ENCODE data around the gene NUDT2.
"Not testable (repeated sequence)": the region's sequence is repeated elsewhere in the genome, so short reads cannot be mapped to it uniquely, and the experiment has no call there.

Gene NUDT2

DNA sequence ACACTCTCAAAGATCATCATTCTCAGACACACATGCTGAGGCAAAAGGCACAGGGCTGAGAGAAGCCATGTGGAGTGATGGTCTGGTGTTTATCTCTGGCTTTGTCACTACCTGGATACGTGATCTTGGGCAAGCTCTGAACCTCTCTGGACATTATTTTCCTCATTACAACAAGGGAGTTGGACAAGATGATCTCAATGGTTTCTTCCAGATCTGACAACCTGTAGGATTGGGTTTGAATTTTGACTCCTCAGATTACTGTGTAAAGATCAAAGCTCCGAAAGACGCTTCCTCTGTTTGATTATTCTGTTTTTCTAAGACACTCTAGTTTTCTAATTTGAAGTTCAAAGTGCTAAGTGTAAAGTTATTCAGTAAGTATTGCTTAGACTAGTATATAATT, 20.0 kb downstream of the NUDT2 start:
- no peaks in the 10 kb centered on the region for H3K4me1 ChIP-seq (ENCODE audit: control insufficient read depth, insufficient read depth, low read length, poor library complexity, severe bottlenecking)
- WGBS, 2 experiments (ENCODE audit: insufficient coverage in 2 of 2), result 80 to 100% methylated on average over 2 to 3 of the region's 3 CpGs
- H3K36me3 ChIP-seq (ENCODE audit: control insufficient read depth, insufficient read depth, low read length), result peaks cover 3% of the 10 kb centered on the region
- H3K9me3 ChIP-seq (ENCODE audit: control insufficient read depth, low read length), result no peaks in the 10 kb centered on the region
- H3K27ac ChIP-seq (ENCODE audit: low read depth, low read length, severe bottlenecking), result no peak overlapping the region
- H3K4me3 ChIP-seq (ENCODE audit: extremely low read depth, insufficient read depth, low read length, poor library complexity, severe bottlenecking), result no peak overlapping the region

- 85 to 87% methylated on average over 4 to 7 of the region's 7 CpGs for WGBS, 2 experiments (ENCODE audit: insufficient coverage in 2 of 2)
- H3K27ac ChIP-seq (ENCODE audit: low read depth, low read length, severe bottlenecking); H3K4me3 ChIP-seq (ENCODE audit: extremely low read depth, insufficient read depth, low read length, poor library complexity, severe bottlenecking); H3K9me3 ChIP-seq (ENCODE audit: control insufficient read depth, low read length); H3K36me3 ChIP-seq (ENCODE audit: control insufficient read depth, insufficient read depth, low read length); H3K4me1 ChIP-seq (ENCODE audit: control insufficient read depth, insufficient read depth, low read length, poor library complexity, severe bottlenecking): not testable (repeated sequence)
Observed at GRCh38 chr9:34352122-34352652, 22.8 kb downstream of the NUDT2 start.

- not testable (repeated sequence) for H3K27ac ChIP-seq (ENCODE audit: low read depth, low read length, severe bottlenecking)
- 83% methylated on average over 1 of the region's 1 CpG; no CpG with 5 or more reads in 1 of the 2 experiments for WGBS, 2 experiments (ENCODE audit: insufficient coverage in 2 of 2)
Observed at GRCh38 chr9:34352957-34353356, 23.6 kb downstream of the NUDT2 start.

DNA sequence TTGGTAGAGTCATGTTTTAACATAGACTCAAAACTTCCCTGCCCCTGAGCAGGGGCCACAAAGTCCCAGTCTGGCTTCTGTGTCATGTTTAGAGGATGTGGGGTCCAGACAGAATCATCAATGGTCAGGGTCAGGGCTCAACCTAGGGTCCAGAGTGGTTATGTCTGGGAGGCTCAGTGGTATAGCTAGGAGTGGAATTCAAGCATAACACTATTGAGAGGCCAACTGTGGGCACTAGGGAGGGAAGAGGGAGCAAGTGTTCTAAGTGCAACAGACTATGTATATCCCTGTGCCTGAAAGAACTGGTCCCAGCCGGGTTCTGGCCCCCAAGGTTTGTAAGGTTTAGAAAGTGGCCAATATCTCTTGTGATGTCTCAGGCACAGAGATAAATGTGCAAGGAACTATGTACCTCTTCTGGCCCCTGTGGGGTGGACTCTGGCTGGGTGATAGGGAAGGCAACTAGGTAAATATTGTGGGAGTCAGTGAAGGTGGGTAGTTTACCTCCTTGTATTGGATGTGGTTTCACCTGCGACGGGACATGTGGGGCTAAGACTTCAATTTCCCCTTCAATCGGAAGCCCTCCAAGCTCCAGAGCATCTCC, 33.3 kb downstream of the NUDT2 start:
- WGBS, 2 experiments (ENCODE audit: insufficient coverage in 2 of 2), result 85 to 92% methylated on average over 2 of the region's 4 CpGs
- H3K4me3 ChIP-seq (ENCODE audit: extremely low read depth, insufficient read depth, low read length, poor library complexity, severe bottlenecking), result no peak overlapping the region
- peaks cover 7% of the 10 kb centered on the region for H3K4me1 ChIP-seq (ENCODE audit: control insufficient read depth, insufficient read depth, low read length, poor library complexity, severe bottlenecking)
- no peak overlapping the region for H3K27ac ChIP-seq (ENCODE audit: low read depth, low read length, severe bottlenecking)
- no peaks in the 10 kb centered on the region for H3K9me3 ChIP-seq (ENCODE audit: control insufficient read depth, low read length)
- H3K36me3 ChIP-seq (ENCODE audit: control insufficient read depth, insufficient read depth, low read length), result no peaks in the 10 kb centered on the region

More at GRCh38 chr9:34352957-34353356, 23.6 kb downstream of the NUDT2 start:
- not testable (repeated sequence) for H3K4me1 ChIP-seq (ENCODE audit: control insufficient read depth, insufficient read depth, low read length, poor library complexity, severe bottlenecking); H3K4me3 ChIP-seq (ENCODE audit: extremely low read depth, insufficient read depth, low read length, poor library complexity, severe bottlenecking); H3K9me3 ChIP-seq (ENCODE audit: control insufficient read depth, low read length); H3K36me3 ChIP-seq (ENCODE audit: control insufficient read depth, insufficient read depth, low read length)

GRCh38 chr9:34363619-34364351, 34.4 kb downstream of the NUDT2 start:
- WGBS, 2 experiments (ENCODE audit: insufficient coverage in 2 of 2), result 7 to 26% methylated on average over 3 to 4 of the region's 13 CpGs
- H3K4me3 ChIP-seq (ENCODE audit: extremely low read depth, insufficient read depth, low read length, poor library complexity, severe bottlenecking), result no peak overlapping the region
- peak overlapping the region; percentile 74 for H3K27ac ChIP-seq (ENCODE audit: low read depth, low read length, severe bottlenecking)

GRCh38 chr9:34365282-34365681, 35.9 kb downstream of the NUDT2 start:
- Histone ChIP-seq H3K36me3 (ENCODE audit: control insufficient read depth, insufficient read depth, low read length) (no peaks in the 10 kb centered on the region), H3K9me3 (ENCODE audit: control insufficient read depth, low read length) (no peaks in the 10 kb centered on the region), H3K4me3 (ENCODE audit: extremely low read depth, insufficient read depth, low read length, poor library complexity, severe bottlenecking) (no peak overlapping the region), H3K4me1 (ENCODE audit: control insufficient read depth, insufficient read depth, low read length, poor library complexity, severe bottlenecking) (peaks cover 7% of the 10 kb centered on the region), H3K27ac (ENCODE audit: low read depth, low read length, severe bottlenecking) (no peak overlapping the region)
- WGBS, 2 experiments (ENCODE audit: insufficient coverage in 2 of 2), result 86 to 100% methylated on average over 1 of the region's 2 CpGs

More at GRCh38 chr9:34363619-34364351, 34.4 kb downstream of the NUDT2 start:
- no peaks in the 10 kb centered on the region for H3K9me3 ChIP-seq (ENCODE audit: control insufficient read depth, low read length)
- H3K4me1 ChIP-seq (ENCODE audit: control insufficient read depth, insufficient read depth, low read length, poor library complexity, severe bottlenecking), result peaks cover 7% of the 10 kb centered on the region
- H3K36me3 ChIP-seq (ENCODE audit: control insufficient read depth, insufficient read depth, low read length), result no peaks in the 10 kb centered on the region

DNA sequence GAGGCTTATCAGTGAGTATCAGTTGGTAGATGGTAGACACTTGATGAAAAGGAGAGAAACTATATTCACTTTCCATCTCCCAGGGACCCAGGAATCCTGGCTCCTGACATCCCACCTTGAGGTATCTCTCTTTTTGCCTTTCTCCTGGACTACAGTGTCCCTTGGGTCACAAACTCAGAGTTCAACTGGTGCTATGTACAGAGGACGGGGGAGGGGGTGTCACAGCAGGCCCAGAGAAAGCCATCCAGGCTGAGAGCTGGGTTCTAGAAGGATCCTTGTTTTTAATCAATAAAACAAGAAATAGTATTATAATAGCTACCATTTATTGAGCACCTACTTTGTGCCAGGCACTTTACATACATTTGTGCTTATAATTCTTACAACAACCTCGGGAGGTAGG, 37.0 kb downstream of the NUDT2 start:
- no peak overlapping the region for H3K4me3 ChIP-seq (ENCODE audit: extremely low read depth, insufficient read depth, low read length, poor library complexity, severe bottlenecking)

GRCh38 chr9:34367751-34368410, 38.5 kb downstream of the NUDT2 start:
- H3K4me1 ChIP-seq (ENCODE audit: control insufficient read depth, insufficient read depth, low read length, poor library complexity, severe bottlenecking); H3K27ac ChIP-seq (ENCODE audit: low read depth, low read length, severe bottlenecking); H3K9me3 ChIP-seq (ENCODE audit: control insufficient read depth, low read length); H3K4me3 ChIP-seq (ENCODE audit: extremely low read depth, insufficient read depth, low read length, poor library complexity, severe bottlenecking): not testable (repeated sequence)
- peaks cover 14% of the 10 kb centered on the region for H3K36me3 ChIP-seq (ENCODE audit: control insufficient read depth, insufficient read depth, low read length)
- WGBS, 2 experiments (ENCODE audit: insufficient coverage in 2 of 2), result 90 to 100% methylated on average over 3 of the region's 3 CpGs

More for the DNA sequence above, 37.0 kb downstream of the NUDT2 start:
- H3K4me1 ChIP-seq (ENCODE audit: control insufficient read depth, insufficient read depth, low read length, poor library complexity, severe bottlenecking), result peaks cover 7% of the 10 kb centered on the region
- peaks cover 4% of the 10 kb centered on the region for H3K36me3 ChIP-seq (ENCODE audit: control insufficient read depth, insufficient read depth, low read length)
- no CpG with 5 or more reads among the region's 2 CpGs for WGBS, 2 experiments (ENCODE audit: insufficient coverage in 2 of 2)
- no peak overlapping the region for H3K27ac ChIP-seq (ENCODE audit: low read depth, low read length, severe bottlenecking)
- no peaks in the 10 kb centered on the region for H3K9me3 ChIP-seq (ENCODE audit: control insufficient read depth, low read length)

- H3K27ac ChIP-seq (ENCODE audit: low read depth, low read length, severe bottlenecking); H3K9me3 ChIP-seq (ENCODE audit: control insufficient read depth, low read length); H3K4me3 ChIP-seq (ENCODE audit: extremely low read depth, insufficient read depth, low read length, poor library complexity, severe bottlenecking); H3K4me1 ChIP-seq (ENCODE audit: control insufficient read depth, insufficient read depth, low read length, poor library complexity, severe bottlenecking): not testable (repeated sequence)
- WGBS, 2 experiments (ENCODE audit: insufficient coverage in 2 of 2), result 93 to 100% methylated on average over 1 to 3 of the region's 5 CpGs
- peaks cover 14% of the 10 kb centered on the region for H3K36me3 ChIP-seq (ENCODE audit: control insufficient read depth, insufficient read depth, low read length)
Observed at GRCh38 chr9:34368796-34369195, 39.4 kb downstream of the NUDT2 start.

DNA sequence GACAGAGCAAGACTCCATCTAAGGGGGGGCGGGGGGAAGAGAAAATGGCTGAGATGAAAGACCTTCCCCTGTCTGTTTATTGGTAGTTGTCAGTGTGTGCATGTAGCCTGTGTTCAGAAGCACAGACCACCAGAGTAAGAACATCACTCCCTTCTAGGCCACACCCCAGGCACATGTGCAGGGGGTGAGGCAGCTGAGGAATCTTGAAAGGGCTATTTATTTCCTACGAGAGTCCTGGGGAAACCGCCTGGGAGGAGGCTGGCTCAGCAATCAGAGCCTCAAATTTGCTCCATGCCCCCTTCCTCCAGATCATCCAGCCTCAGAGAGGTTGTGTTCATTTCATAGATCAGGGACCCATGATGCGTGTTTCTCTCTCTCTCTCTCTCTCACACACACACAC, 40.3 kb downstream of the NUDT2 start:
- H3K4me3 ChIP-seq (ENCODE audit: extremely low read depth, insufficient read depth, low read length, poor library complexity, severe bottlenecking), result no peak overlapping the region
- H3K27ac ChIP-seq (ENCODE audit: low read depth, low read length, severe bottlenecking), result no peak overlapping the region
- WGBS, 2 experiments (ENCODE audit: insufficient coverage in 2 of 2), result 87 to 90% methylated on average over 3 of the region's 4 CpGs
- peaks cover 14% of the 10 kb centered on the region for H3K36me3 ChIP-seq (ENCODE audit: control insufficient read depth, insufficient read depth, low read length)
- no peaks in the 10 kb centered on the region for H3K9me3 ChIP-seq (ENCODE audit: control insufficient read depth, low read length)
- no peaks in the 10 kb centered on the region for H3K4me1 ChIP-seq (ENCODE audit: control insufficient read depth, insufficient read depth, low read length, poor library complexity, severe bottlenecking)

Data from mesodermal cell (in vitro differentiated cells).